Trophoblast cell (in vitro differentiated cells and primary cell): ENCODE results near the gene PTPN22.

Experiments
- DNase-seq, 2 donors: peaks; one replicate each; pipeline ENCODE4 v3.0.0-alpha.2; 2016
- H2AFZ ChIP-seq: 2 replicates; pipeline ENCODE4 v1.6.1; 2013; ENCODE audit warnings: low read length, moderate library complexity, mild to moderate bottlenecking; ENCODE audit not compliant: insufficient read depth, poor library complexity
- H2AK5ac ChIP-seq: 2 replicates; pipeline ENCODE4 v1.6.1; 2013; ENCODE audit warnings: mild to moderate bottlenecking, low read length
- H2BK120ac ChIP-seq: 2 replicates; pipeline ENCODE4 v1.6.1; 2013; ENCODE audit warnings: low read length, mild to moderate bottlenecking, moderate library complexity; ENCODE audit not compliant: insufficient read depth, poor library complexity
- H2BK12ac ChIP-seq: 2 replicates; pipeline ENCODE4 v1.6.1; 2013; ENCODE audit warnings: mild to moderate bottlenecking, low read length, moderate library complexity
- H2BK5ac ChIP-seq: 2 replicates; pipeline ENCODE4 v1.6.1; 2013; ENCODE audit warnings: low read length, low read depth, moderate library complexity, mild to moderate bottlenecking; ENCODE audit not compliant: poor library complexity
- H3K14ac ChIP-seq: 2 replicates; pipeline ENCODE4 v1.6.1; 2013; ENCODE audit warnings: mild to moderate bottlenecking, low read length
- H3K18ac ChIP-seq: 2 replicates; pipeline ENCODE4 v1.6.1; 2013; ENCODE audit warnings: mild to moderate bottlenecking, low read length
- H3K23ac ChIP-seq: 2 replicates; pipeline ENCODE4 v1.6.1; 2013; ENCODE audit warnings: low read length
- H3K27ac ChIP-seq: 2 replicates; pipeline ENCODE4 v1.5.1; 2013; ENCODE audit warnings: low read depth, mild to moderate bottlenecking, inconsistent platforms, low read length, moderate library complexity
- H3K27me3 ChIP-seq: 2 replicates; pipeline ENCODE4 v1.6.1; 2013; ENCODE audit warnings: inconsistent platforms, mild to moderate bottlenecking, low read length, moderate library complexity; ENCODE audit not compliant: insufficient read depth
- H3K36me3 ChIP-seq, 2 experiments: 1 replicate in 1 of 2; 2 replicates in 1 of 2; pipeline ENCODE4 v1.6.1; 2013; ENCODE audit warnings: low read length in 2 of 2, mild to moderate bottlenecking in 2 of 2, moderate library complexity in 1 of 2; ENCODE audit not compliant: insufficient read depth in 2 of 2, control insufficient read depth in 1 of 2
- H3K4ac ChIP-seq: 2 replicates; pipeline ENCODE4 v1.6.1; 2013; ENCODE audit warnings: low read depth, mild to moderate bottlenecking, low read length, moderate library complexity
- H3K4me1 ChIP-seq, 2 experiments: 1 replicate in 1 of 2; 2 replicates in 1 of 2; pipeline ENCODE4 v1.6.1; 2013; ENCODE audit warnings: low read length in 2 of 2, mild to moderate bottlenecking in 2 of 2, moderate library complexity in 1 of 2; ENCODE audit not compliant: insufficient read depth in 2 of 2, control insufficient read depth in 1 of 2
- H3K4me2 ChIP-seq: 2 replicates; pipeline ENCODE4 v1.6.1; 2013; ENCODE audit warnings: inconsistent platforms, mild to moderate bottlenecking, low read length, moderate library complexity
- H3K4me3 ChIP-seq: 2 replicates; pipeline ENCODE4 v1.5.1; 2013; ENCODE audit warnings: mild to moderate bottlenecking, low read depth, low read length, inconsistent platforms
- H3K79me1 ChIP-seq: one replicate; pipeline ENCODE4 v1.6.1; 2013; ENCODE audit warnings: low read length
- H3K79me2 ChIP-seq: 2 replicates; pipeline ENCODE4 v1.6.1; 2013; ENCODE audit warnings: low read length, mild to moderate bottlenecking; ENCODE audit not compliant: control insufficient read depth, insufficient read depth, poor library complexity
- H3K9ac ChIP-seq: 2 replicates; pipeline ENCODE4 v1.6.1; 2013; ENCODE audit warnings: mild to moderate bottlenecking, low read length
- H3K9me3 ChIP-seq: 2 replicates; pipeline ENCODE4 v1.6.1; 2013; ENCODE audit warnings: low read depth, mild to moderate bottlenecking, control low read depth, inconsistent platforms, low read length; ENCODE audit not compliant: insufficient read depth
- H4K12ac ChIP-seq: 2 replicates; pipeline ENCODE4 v1.6.1; 2013; ENCODE audit warnings: low read depth, mild to moderate bottlenecking, low read length, moderate library complexity
- H4K8ac ChIP-seq: 2 replicates; pipeline ENCODE4 v1.6.1; 2013; ENCODE audit warnings: low read depth, mild to moderate bottlenecking, low read length, moderate library complexity
- H4K91ac ChIP-seq: one replicate; pipeline ENCODE4 v1.6.1; 2013; ENCODE audit warnings: low read depth, mild to moderate bottlenecking, low read length, moderate library complexity
- WGBS: extraction: QIAGEN DNeasy Blood & Tissue Kit; methylation state at CpG from one replicate; pipeline ENCODE4 v1.1.7; 2013; ENCODE audit warnings: missing lambda C conversion rate; ENCODE audit not compliant: insufficient read length, insufficient coverage; ENCODE audit errors: extremely low coverage; 5-methylcytosine and 5-hydroxymethylcytosine counted together

PTPN22 gene

DNA sequence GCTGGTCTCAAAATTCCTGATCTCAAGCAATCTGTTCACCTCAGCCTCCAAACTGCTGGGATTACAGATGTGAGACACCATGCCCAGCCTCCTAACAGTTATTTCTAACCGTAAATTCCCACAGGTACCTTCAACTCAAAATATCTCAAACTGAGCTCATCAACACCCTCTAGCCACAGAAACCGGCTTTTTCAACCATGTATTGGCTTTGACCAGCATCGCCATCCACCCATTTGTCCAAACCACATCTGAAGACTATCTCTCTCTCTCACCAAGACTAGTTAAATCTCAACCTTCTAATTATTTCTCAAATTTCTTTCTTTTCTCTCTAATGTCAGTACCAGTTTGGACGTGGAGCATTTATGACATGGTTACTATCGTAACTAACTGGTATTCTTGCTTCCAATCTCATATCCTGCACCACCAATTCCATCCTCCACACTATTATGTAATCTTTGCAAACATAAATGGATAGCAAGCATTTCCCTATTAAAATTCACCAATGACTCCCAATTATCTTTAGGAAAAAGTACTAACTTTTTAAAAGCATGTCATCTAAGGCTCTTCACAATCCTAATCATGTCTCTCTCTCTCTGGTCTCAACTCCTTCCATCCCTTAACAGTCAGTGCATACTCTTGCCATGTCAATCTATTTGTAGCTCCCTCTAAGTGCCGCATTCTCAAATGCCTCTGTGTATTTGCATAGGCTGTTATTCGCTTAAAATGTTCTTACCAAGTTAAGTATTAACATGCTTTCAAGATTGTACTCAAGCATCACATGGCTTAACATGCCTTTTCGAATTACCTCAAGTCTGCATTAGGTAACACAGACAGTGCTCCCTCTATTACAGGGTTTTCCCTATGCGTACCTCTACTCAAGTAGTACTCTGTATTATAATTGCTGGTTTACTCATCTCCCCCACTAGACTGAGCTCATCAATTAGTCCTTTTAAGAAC is 77.4 kb downstream of the PTPN22 start:
- Histone ChIP-seq H3K18ac (no peak overlapping the region), H3K36me3 (peaks cover 0 to 2% of the 10 kb centered on the region in 2 experiments), H3K9ac (no peak overlapping the region), H3K4me2 (no peak overlapping the region), H2AK5ac (no peak overlapping the region), H3K4me1 (no peaks in the 10 kb centered on the region), H3K4me3 (no peak overlapping the region), H2AFZ (no peak overlapping the region), H3K27me3 (no peaks in the 10 kb centered on the region), H2BK12ac (no peak overlapping the region), H4K12ac (no peak overlapping the region), H3K23ac (no peak overlapping the region), H2BK120ac (no peak overlapping the region), H3K79me1 (no peaks in the 10 kb centered on the region), H2BK5ac (no peak overlapping the region), H4K91ac (no peak overlapping the region), H3K27ac (no peak overlapping the region), H3K14ac (no peak overlapping the region), H4K8ac (no peak overlapping the region), H3K4ac (no peak overlapping the region), H3K79me2 (no peaks in the 10 kb centered on the region), H3K9me3 (no peaks in the 10 kb centered on the region)
- WGBS = no CpG with 5 or more reads among the region's 9 CpGs
- no peak for DNase-seq

DNA sequence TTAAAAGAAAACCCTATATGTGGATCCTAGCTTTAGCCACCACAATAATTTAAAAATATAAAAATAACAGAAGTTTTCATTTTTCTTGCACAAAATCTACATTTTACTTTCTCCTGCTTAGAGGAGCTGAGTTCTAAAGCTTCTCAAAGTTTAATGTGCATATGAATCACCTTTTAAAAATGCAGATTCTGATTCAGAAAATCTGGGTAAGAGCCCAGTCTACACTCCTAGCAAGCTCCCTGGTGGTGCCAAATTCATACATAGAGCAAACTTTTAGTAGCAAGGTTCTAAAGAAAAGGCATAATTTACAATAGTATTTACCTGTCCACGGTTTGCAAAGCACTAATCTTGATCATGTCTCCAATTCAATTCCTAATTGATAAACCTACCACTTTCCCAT is 78.5 kb downstream of the PTPN22 start:
- no peak overlapping the region for H3K9ac ChIP-seq
- H4K8ac ChIP-seq = no peak overlapping the region
- H3K4me1 ChIP-seq = no peaks in the 10 kb centered on the region
- H3K18ac ChIP-seq = no peak overlapping the region
- H4K12ac ChIP-seq = no peak overlapping the region
- H3K23ac ChIP-seq = no peak overlapping the region
- H3K36me3 ChIP-seq = peaks cover 0 to 2% of the 10 kb centered on the region in 2 experiments
- no peaks in the 10 kb centered on the region for H3K79me1 ChIP-seq
- no peak overlapping the region for H3K4me3 ChIP-seq
- no peak overlapping the region for H3K14ac ChIP-seq
- H3K79me2 ChIP-seq = no peaks in the 10 kb centered on the region
- H4K91ac ChIP-seq = no peak overlapping the region
- H2BK12ac ChIP-seq = no peak overlapping the region
- H2BK5ac ChIP-seq = no peak overlapping the region
- no peak overlapping the region for H3K4me2 ChIP-seq
- H2AK5ac ChIP-seq = no peak overlapping the region
- no peaks in the 10 kb centered on the region for H3K27me3 ChIP-seq
- no peak overlapping the region for H3K27ac ChIP-seq
- no peaks in the 10 kb centered on the region for H3K9me3 ChIP-seq
- H2AFZ ChIP-seq = no peak overlapping the region
- no CpG with 5 or more reads among the region's 1 CpG for WGBS
- no peak for DNase-seq
- H3K4ac ChIP-seq = no peak overlapping the region
- H2BK120ac ChIP-seq = no peak overlapping the region

DNA sequence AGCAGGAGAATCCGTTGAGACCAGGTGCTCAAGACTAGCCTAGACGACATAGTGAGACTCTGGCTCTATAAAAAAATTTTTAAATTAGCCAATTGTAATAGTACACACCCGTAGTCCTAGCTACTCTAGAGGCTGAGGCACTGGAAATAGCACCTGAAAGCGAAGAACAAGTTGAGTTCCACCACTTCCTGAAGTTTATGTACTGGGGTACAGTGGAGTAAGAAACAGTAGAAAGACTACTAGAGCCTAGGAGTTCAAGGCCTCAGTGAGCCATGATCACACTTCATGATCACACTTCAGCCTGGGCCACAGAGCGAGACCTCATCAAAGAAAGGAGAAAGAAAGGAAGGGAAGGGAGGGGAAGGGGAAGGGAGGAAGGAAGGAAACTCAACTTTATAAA is 79.0 kb downstream of the PTPN22 start:
- no peak overlapping the region for H4K8ac ChIP-seq
- WGBS = no CpG with 5 or more reads among the region's 5 CpGs
- no peak overlapping the region for H3K14ac ChIP-seq
- peaks cover 0 to 2% of the 10 kb centered on the region in 2 experiments for H3K36me3 ChIP-seq
- no peak overlapping the region for H3K27ac ChIP-seq
- no peak overlapping the region for H3K4ac ChIP-seq
- H2AFZ ChIP-seq = no peak overlapping the region
- no peak overlapping the region for H4K91ac ChIP-seq
- H3K79me2 ChIP-seq = no peaks in the 10 kb centered on the region
- no peak overlapping the region for H3K4me3 ChIP-seq
- H4K12ac ChIP-seq = no peak overlapping the region
- H3K4me1 ChIP-seq = no peaks in the 10 kb centered on the region
- H3K9ac ChIP-seq = no peak overlapping the region
- no peak overlapping the region for H3K4me2 ChIP-seq
- H3K18ac ChIP-seq = no peak overlapping the region
- no peak overlapping the region for H2BK5ac ChIP-seq
- no peaks in the 10 kb centered on the region for H3K79me1 ChIP-seq
- no peaks in the 10 kb centered on the region for H3K27me3 ChIP-seq
- no peak overlapping the region for H2BK120ac ChIP-seq
- no peak overlapping the region for H2BK12ac ChIP-seq
- H3K9me3 ChIP-seq = no peaks in the 10 kb centered on the region
- DNase-seq = no peak
- H2AK5ac ChIP-seq = no peak overlapping the region
- H3K23ac ChIP-seq = no peak overlapping the region

DNA sequence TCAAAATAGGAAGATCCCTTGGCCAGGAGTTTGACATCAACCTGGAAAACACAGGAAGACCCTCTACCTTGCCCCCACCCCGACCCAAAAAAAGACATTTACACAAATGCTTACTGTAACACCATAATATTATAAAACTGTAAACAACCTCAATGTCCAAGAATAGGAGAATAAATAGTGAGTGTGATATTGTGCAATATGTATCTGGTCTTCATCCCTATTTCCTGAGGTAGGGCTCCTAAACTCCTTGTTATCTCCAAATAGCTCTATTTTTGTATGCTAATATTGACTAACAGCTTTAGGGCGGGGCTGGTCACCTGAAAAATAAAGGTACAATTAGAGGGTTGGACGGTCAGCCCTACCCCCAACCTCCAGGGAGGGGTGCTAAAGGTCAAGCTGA is 82.7 kb downstream of the PTPN22 start:
- no peak overlapping the region for H3K27ac ChIP-seq
- no peak for DNase-seq
- no peak overlapping the region for H3K9ac ChIP-seq
- no peaks in the 10 kb centered on the region for H3K9me3 ChIP-seq
- no peak overlapping the region for H3K14ac ChIP-seq
- H3K4me2 ChIP-seq = no peak overlapping the region
- no peaks in the 10 kb centered on the region for H3K79me1 ChIP-seq
- H2BK5ac ChIP-seq = no peak overlapping the region
- no peak overlapping the region for H4K8ac ChIP-seq
- WGBS = no CpG with 5 or more reads among the region's 3 CpGs
- no peak overlapping the region for H3K23ac ChIP-seq
- no peak overlapping the region for H2BK120ac ChIP-seq
- peaks cover 0 to 2% of the 10 kb centered on the region in 2 experiments for H3K4me1 ChIP-seq
- no peaks in the 10 kb centered on the region for H3K27me3 ChIP-seq
- H2AFZ ChIP-seq = no peak overlapping the region
- no peak overlapping the region for H4K12ac ChIP-seq
- no peak overlapping the region for H2AK5ac ChIP-seq
- no peaks in the 10 kb centered on the region for H3K79me2 ChIP-seq
- no peak overlapping the region for H3K4ac ChIP-seq
- no peak overlapping the region for H3K4me3 ChIP-seq
- H3K18ac ChIP-seq = no peak overlapping the region
- H4K91ac ChIP-seq = no peak overlapping the region
- no peak overlapping the region for H2BK12ac ChIP-seq
- H3K36me3 ChIP-seq = peaks cover 0 to 2% of the 10 kb centered on the region in 2 experiments
